Astrocyte (in vitro differentiated cells and primary cell): ENCODE measurements around the gene SLC30A1. TPM values are rescaled to one million over a fixed set of nuclear protein-coding genes. Genes with fewer than 3 reads are reported as not detected.
A peak's percentile ranks its signal among the peaks of the same experiment; 100 is the strongest.

Experiments used
- DNase-seq: peaks from one replicate; pipeline ENCODE4 v3.0.0-alpha.2; 2010; ENCODE audit warnings: low read depth
- FAIRE-seq: peaks from 2 replicates; lab custom pipeline; 2011; peaks lifted over from hg19 to GRCh38; lab: Jason Lieb, UNC
- H2AFZ ChIP-seq: 2 replicates; pipeline ENCODE4 v1.6.0; 2012; ENCODE audit warnings: low read depth, low read length, inconsistent platforms
- H3K27ac ChIP-seq: 2 replicates; pipeline ENCODE4 v1.5.1; 2011; ENCODE audit warnings: low read depth, low read length, inconsistent platforms
- H3K27me3 ChIP-seq: 2 replicates; pipeline ENCODE4 v1.6.0; 2011; ENCODE audit warnings: low read length, inconsistent platforms; ENCODE audit not compliant: insufficient read depth
- H3K36me3 ChIP-seq: 2 replicates; pipeline ENCODE4 v1.5.1; 2011; ENCODE audit warnings: low read length, inconsistent platforms; ENCODE audit not compliant: insufficient read depth
- H3K4me1 ChIP-seq: 2 replicates; pipeline ENCODE4 v1.5.1; 2011; ENCODE audit warnings: low read length, inconsistent platforms; ENCODE audit not compliant: insufficient read depth
- H3K4me2 ChIP-seq: 2 replicates; pipeline ENCODE4 v1.6.0; 2012; ENCODE audit warnings: low read length, inconsistent platforms
- H3K4me3 ChIP-seq: 2 replicates; pipeline ENCODE4 v1.5.1; 2011; ENCODE audit warnings: low read depth, mild to moderate bottlenecking, low read length, inconsistent platforms; ENCODE audit not compliant: insufficient read depth
- H3K79me2 ChIP-seq: 2 replicates; pipeline ENCODE4 v1.6.0; 2012; ENCODE audit warnings: mild to moderate bottlenecking, low read length, inconsistent platforms; ENCODE audit not compliant: insufficient read depth
- H3K9ac ChIP-seq: 2 replicates; pipeline ENCODE4 v1.6.0; 2012; ENCODE audit warnings: mild to moderate bottlenecking, low read length, inconsistent platforms
- H3K9me3 ChIP-seq: 2 replicates; pipeline ENCODE4 v1.5.1; 2012; ENCODE audit warnings: low read depth, mild to moderate bottlenecking, low read length, inconsistent platforms; ENCODE audit not compliant: insufficient read depth
- H4K20me1 ChIP-seq: 2 replicates; pipeline ENCODE4 v1.6.0; 2012; ENCODE audit warnings: low read length, inconsistent platforms; ENCODE audit not compliant: insufficient read depth
- H3K27ac Mint-ChIP-seq: one replicate; pipeline ENCODE4 v1.8.0; 2021; ENCODE audit warnings: mild to moderate bottlenecking, mixed read lengths; ENCODE audit not compliant: unreplicated experiment
- H3K27me3 Mint-ChIP-seq: one replicate; pipeline ENCODE4 v1.8.0; 2021; ENCODE audit warnings: low read depth, mixed read lengths; ENCODE audit not compliant: unreplicated experiment
- H3K36me3 Mint-ChIP-seq: one replicate; pipeline ENCODE4 v1.8.0; 2021; ENCODE audit warnings: low read depth, mixed read lengths; ENCODE audit not compliant: unreplicated experiment
- H3K4me1 Mint-ChIP-seq: one replicate; pipeline ENCODE4 v1.8.0; 2021; ENCODE audit warnings: low read depth, mixed read lengths; ENCODE audit not compliant: unreplicated experiment
- H3K4me3 Mint-ChIP-seq: one replicate; pipeline ENCODE4 v1.8.0; 2021; ENCODE audit warnings: mild to moderate bottlenecking, moderate library complexity, mixed read lengths; ENCODE audit not compliant: unreplicated experiment
- H3K9me3 Mint-ChIP-seq: one replicate; pipeline ENCODE4 v1.8.0; 2021; ENCODE audit warnings: mild to moderate bottlenecking, mixed read lengths; ENCODE audit not compliant: unreplicated experiment
- CTCF ChIP-seq: IDR thresholded peaks from 2 replicates; pipeline ENCODE4 v1.5.1; 2011; ENCODE audit warnings: low read depth, mild to moderate bottlenecking, inconsistent platforms, low read length, moderate library complexity; ENCODE audit not compliant: insufficient read depth
- EZH2 ChIP-seq: IDR thresholded peaks from 2 replicates; pipeline ENCODE4 v1.6.1; 2012; ENCODE audit warnings: mild to moderate bottlenecking, low read length, inconsistent platforms; ENCODE audit not compliant: insufficient read depth
- total RNA-seq: library from RNA; stranded (reverse); gene quantifications from 2 replicates; pipeline ENCODE4 v1.2.1, GENCODE V29; 2021

The SLC30A1 gene
- total RNA-seq, 1 donor from 2014 or later: 35.0 TPM

GRCh38 chr1:211603191-211603701 is 24.3 kb upstream of the SLC30A1 start:
- H3K27ac ChIP-seq: no peak overlapping the region
- H3K9ac ChIP-seq: no peak overlapping the region
- H4K20me1 ChIP-seq: no peaks in the 10 kb centered on the region
- H3K9me3 ChIP-seq: no peaks in the 10 kb centered on the region
- H3K27me3 ChIP-seq: no peaks in the 10 kb centered on the region
- FAIRE-seq (no peak), DNase-seq (peak; percentile 39)
- no peak overlapping the region for H3K4me2 ChIP-seq
- H3K4me3 ChIP-seq: no peak overlapping the region
- no peaks in the 10 kb centered on the region for H3K36me3 ChIP-seq
- Mint-ChIP-seq H3K4me3 (no peak overlapping the region), H3K27me3 (peaks cover 17% of the 10 kb centered on the region), H3K4me1 (no peaks in the 10 kb centered on the region), H3K36me3 (peaks cover 1% of the 10 kb centered on the region), H3K27ac (no peak overlapping the region), H3K9me3 (peaks cover 7% of the 10 kb centered on the region)
- H2AFZ ChIP-seq: no peak overlapping the region
- TF ChIP-seq CTCF (no peak), EZH2 (no peak)
- H3K79me2 ChIP-seq: no peaks in the 10 kb centered on the region
- H3K4me1 ChIP-seq: no peaks in the 10 kb centered on the region

GRCh38 chr1:211601982-211602670 is 23.2 kb upstream of the SLC30A1 start:
- TF ChIP-seq CTCF (no peak), EZH2 (no peak)
- H3K4me1 Mint-ChIP-seq: peaks cover 4% of the 10 kb centered on the region
- Histone ChIP-seq H3K79me2 (no peaks in the 10 kb centered on the region), H2AFZ (no peak overlapping the region), H3K9me3 (no peaks in the 10 kb centered on the region), H3K4me1 (no peaks in the 10 kb centered on the region), H4K20me1 (no peaks in the 10 kb centered on the region), H3K4me3 (no peak overlapping the region), H3K36me3 (no peaks in the 10 kb centered on the region), H3K9ac (no peak overlapping the region), H3K27me3 (no peaks in the 10 kb centered on the region), H3K27ac (no peak overlapping the region), H3K4me2 (no peak overlapping the region)
- no peak overlapping the region for H3K27ac Mint-ChIP-seq
- FAIRE-seq: no peak
- DNase-seq: no peak
- no peak overlapping the region for H3K4me3 Mint-ChIP-seq
- peaks cover 1% of the 10 kb centered on the region for H3K36me3 Mint-ChIP-seq
- H3K27me3 Mint-ChIP-seq: peaks cover 13% of the 10 kb centered on the region
- H3K9me3 Mint-ChIP-seq: peaks cover 7% of the 10 kb centered on the region

GRCh38 chr1:211601159-211601558 is 22.2 kb upstream of the SLC30A1 start:
- H3K36me3 Mint-ChIP-seq: no peaks in the 10 kb centered on the region
- H3K4me1 Mint-ChIP-seq: peaks cover 5% of the 10 kb centered on the region
- peaks cover 7% of the 10 kb centered on the region for H3K9me3 Mint-ChIP-seq
- Histone ChIP-seq H3K4me2 (no peak overlapping the region), H3K36me3 (no peaks in the 10 kb centered on the region), H3K79me2 (no peaks in the 10 kb centered on the region), H3K9ac (no peak overlapping the region), H3K27ac (no peak overlapping the region), H3K4me3 (no peak overlapping the region), H2AFZ (no peak overlapping the region), H4K20me1 (no peaks in the 10 kb centered on the region), H3K9me3 (no peaks in the 10 kb centered on the region), H3K27me3 (peaks cover 5% of the 10 kb centered on the region), H3K4me1 (no peaks in the 10 kb centered on the region)
- no peak for FAIRE-seq
- peaks cover 9% of the 10 kb centered on the region for H3K27me3 Mint-ChIP-seq
- no peak for DNase-seq
- no peak for TF ChIP-seq EZH2
- no peak for TF ChIP-seq CTCF
- no peak overlapping the region for H3K27ac Mint-ChIP-seq
- no peak overlapping the region for H3K4me3 Mint-ChIP-seq
